ENCODE measurements around the gene TPCN2. TPM values are rescaled to one million over a fixed set of nuclear protein-coding genes. Genes with fewer than 3 reads are reported as not detected.

Gene TPCN2
- total and polyA plus RNA-seq, 9 of the 15 experiments (the other 6 are each of a cell fraction or from before 2014, with no cell fraction given) = 0.66 to 10.2 (median 4.6) TPM

GRCh38 chr11:69009441-69010211 is 39.1 kb upstream of the TPCN2 start:
- ChIA-PET POLR2A (no interaction called here), CTCF (ENCODE audit: low intra/inter-chr PET ratio) (no interaction called here)
- no peak for FAIRE-seq
- no peaks in the 10 kb centered on the region for H3K9me3 ChIP-seq (replicated peaks; ENCODE audit: control insufficient read depth, insufficient read depth, low read depth, low read length)
- no peak overlapping the region for H3K4me3 ChIP-seq
- BruUV-seq (replicated peaks) = no TSS peak
- peaks cover 0 to 58% of the 10 kb centered on the region in 2 experiments; a peak in 3 of 5 replicates for H3K4me1 ChIP-seq (replicated peaks in 1 of 2; ENCODE audit: control insufficient read depth in 2 of 2, insufficient read depth in 2 of 2, low read length in 2 of 2)
- peaks cover 24% of the 10 kb centered on the region for H4K20me1 ChIP-seq (replicated peaks; ENCODE audit: control insufficient read depth, insufficient read depth, low read length)
- no peak for ATAC-seq
- no peaks in the 10 kb centered on the region for H3K36me3 ChIP-seq (ENCODE audit: control insufficient read depth, insufficient read depth, low read length)
- peaks cover 3% of the 10 kb centered on the region for H3K9me1 ChIP-seq (ENCODE audit: control insufficient read depth, insufficient read depth, low read length)
- no peak overlapping the region for H3K4me2 ChIP-seq (ENCODE audit: insufficient read depth, low read length)
- in situ Hi-C loops (cut with MboI) = no loop called here
- no peak for TF ChIP-seq E2F3 (CRISPR knock-in tag; IDR thresholded peaks at IDR 0.05)
- no peak for TF ChIP-seq ZBTB40 (IDR thresholded peaks at IDR 0.05)
- no peak for TF ChIP-seq ZBTB40 (CRISPR knock-in tag; IDR thresholded peaks at IDR 0.05)
- TF ChIP-seq CBFB (CRISPR knock-in tag; IDR thresholded peaks at IDR 0.05) = no peak
- DNase-seq (ENCODE audit: extremely low read depth in 1 of 4, low spot score in 3 of 4) = no peak
- WGBS (ENCODE audit: insufficient coverage, low coverage, missing lambda C conversion rate) = 13% methylated on average over 11 of the region's 16 CpGs
- H3K9ac ChIP-seq (ENCODE audit: insufficient read depth in 1 of 2, low read depth in 2 of 2, low read length in 2 of 2) = no peak overlapping the region
- intact Hi-C loops (cut with micrococcal nuclease) = no loop called here
- no peak overlapping the region for H3K27ac ChIP-seq (ENCODE audit: extremely low read depth, low read depth, low read length)
- peaks cover 51 to 88% of the 10 kb centered on the region in 2 experiments for H3K27me3 ChIP-seq (ENCODE audit: control insufficient read depth in 2 of 2, insufficient read depth in 2 of 2, low read length in 2 of 2)
- no peaks in the 10 kb centered on the region for H3K79me2 ChIP-seq (ENCODE audit: control insufficient read depth, insufficient read depth, low read length)
- no peak overlapping the region for H2AFZ ChIP-seq (ENCODE audit: low read depth, low read length)

All from K562 (cell line).